Measurements from ENCODE around the gene MICALL2. TPM values are rescaled to one million over a fixed set of nuclear protein-coding genes. Genes with fewer than 3 reads are reported as not detected.

Gene MICALL2
- polyA plus RNA-seq, 1 experiment, result 11.1 TPM

GRCh38 chr7:1468643-1469298 lies 9.5 kb upstream of the MICALL2 start:
- H3K27me3 ChIP-seq (ENCODE audit: control insufficient read depth, insufficient read depth, low read length), result no peaks in the 10 kb centered on the region
- POLR2A ChIA-PET, result no interaction called here
- DNase-seq (ENCODE audit: low read depth), result no peak
- no peak overlapping the region for H3K4me3 ChIP-seq (ENCODE audit: low read depth, low read length)
- no peak for TF ChIP-seq CTCF (IDR thresholded peaks at IDR 0.05; ENCODE audit: insufficient read depth, low read depth, low read length)
- CTCF ChIA-PET, result interaction anchor here (1.0 kb wide), 1 partner anchor 292 kb away, joined by 6 read pairs; no protein-coding TSS in a partner anchor
- peaks cover 16% of the 10 kb centered on the region for H3K36me3 ChIP-seq (ENCODE audit: control insufficient read depth, insufficient read depth, low read length)

GRCh38 chr7:1468203-1468602 lies 8.9 kb upstream of the MICALL2 start:
- no peak overlapping the region for H3K4me3 ChIP-seq (ENCODE audit: low read depth, low read length)
- DNase-seq (ENCODE audit: low read depth), result no peak
- CTCF ChIA-PET, result no interaction called here
- H3K27me3 ChIP-seq (ENCODE audit: control insufficient read depth, insufficient read depth, low read length), result no peaks in the 10 kb centered on the region
- peaks cover 11% of the 10 kb centered on the region for H3K36me3 ChIP-seq (ENCODE audit: control insufficient read depth, insufficient read depth, low read length)
- no peak for TF ChIP-seq CTCF (IDR thresholded peaks at IDR 0.05; ENCODE audit: insufficient read depth, low read depth, low read length)
- POLR2A ChIA-PET, result no interaction called here

GRCh38 chr7:1466524-1467271 lies 7.4 kb upstream of the MICALL2 start:
- H3K4me3 ChIP-seq (ENCODE audit: low read depth, low read length), result no peak overlapping the region
- H3K27me3 ChIP-seq (ENCODE audit: control insufficient read depth, insufficient read depth, low read length), result no peaks in the 10 kb centered on the region
- ChIA-PET CTCF (interaction anchor here (0.6 to 1.2 kb wide), 2 partner anchors 34 to 54 kb away, joined by 3 to 5 read pairs; no protein-coding TSS in a partner anchor), POLR2A (no interaction called here)
- peak; percentile 29 for DNase-seq (ENCODE audit: low read depth)
- no peak for TF ChIP-seq CTCF (IDR thresholded peaks at IDR 0.05; ENCODE audit: insufficient read depth, low read depth, low read length)
- H3K36me3 ChIP-seq (ENCODE audit: control insufficient read depth, insufficient read depth, low read length), result peaks cover 6% of the 10 kb centered on the region

GRCh38 chr7:1464694-1465093 lies 5.4 kb upstream of the MICALL2 start:
- POLR2A ChIA-PET, result no interaction called here
- CTCF ChIA-PET, result interaction anchor here (1.0 to 6.5 kb wide), 2 partner anchors 9 to 12 kb away, joined by 3 to 31 read pairs; no protein-coding TSS in a partner anchor
- TF ChIP-seq CTCF (IDR thresholded peaks at IDR 0.05; ENCODE audit: insufficient read depth, low read depth, low read length), result no peak
- DNase-seq (ENCODE audit: low read depth), result no peak
- no peak overlapping the region for H3K4me3 ChIP-seq (ENCODE audit: low read depth, low read length)
- no peaks in the 10 kb centered on the region; the same call in none of the 2 replicates for H3K36me3 ChIP-seq (ENCODE audit: control insufficient read depth, insufficient read depth, low read length)
- H3K27me3 ChIP-seq (ENCODE audit: control insufficient read depth, insufficient read depth, low read length), result no peaks in the 10 kb centered on the region

- Histone ChIP-seq H3K36me3 (ENCODE audit: control insufficient read depth, insufficient read depth, low read length) (no peaks in the 10 kb centered on the region; the same call in 1 of the 2 replicates), H3K4me3 (ENCODE audit: low read depth, low read length) (no peak overlapping the region), H3K27me3 (ENCODE audit: control insufficient read depth, insufficient read depth, low read length) (no peaks in the 10 kb centered on the region)
- ChIA-PET CTCF (interaction anchor here (1.0 to 6.5 kb wide), 2 partner anchors 10 to 13 kb away, joined by 3 to 31 read pairs; no protein-coding TSS in a partner anchor), POLR2A (no interaction called here)
- TF ChIP-seq CTCF (IDR thresholded peaks at IDR 0.05; ENCODE audit: insufficient read depth, low read depth, low read length), result no peak
- DNase-seq (ENCODE audit: low read depth), result no peak
These were observed 4.5 kb upstream of the MICALL2 start for GRCh38 chr7:1463676-1464223.
